A549 (cell line): ENCODE measurements around the gene CCDC88B.

ENCODE experiments used
- CTCF ChIP-seq: fragments of >200 bp; sonication (Bioruptor Twin); formaldehyde crosslinking; IDR thresholded peaks from 3 replicates; pipeline ENCODE4 v1.5.1; 2016
- EP300 ChIP-seq, 2 experiments: fragments of >200 bp; sonication (Bioruptor Twin); formaldehyde crosslinking; IDR thresholded peaks; 2 replicates in 1 of 2; 3 replicates in 1 of 2; pipeline ENCODE4 v1.6.1; 2016 to 2017
- JUNB ChIP-seq: fragments of >200 bp; sonication (Bioruptor Twin); formaldehyde crosslinking; IDR thresholded peaks from 2 replicates; pipeline ENCODE4 v1.6.1; 2016
- KDM1A ChIP-seq: fragments of 200-600 bp; sonication (generic); IDR thresholded peaks from 2 replicates; pipeline ENCODE4 v1.6.1; 2016; ENCODE audit warnings: low read depth, mild to moderate bottlenecking
- MAZ ChIP-seq: fragments of 150-350 bp; IDR thresholded peaks from 2 replicates; pipeline ENCODE4 v1.6.1; 2014; ENCODE audit warnings: antibody characterized with exemption, low read depth, low read length, borderline replicate concordance
- POLR2A ChIP-seq: IDR thresholded peaks from 2 replicates; pipeline ENCODE4 v1.6.1; 2012; ENCODE audit warnings: mild to moderate bottlenecking, low read length
- SREBF2 ChIP-seq: fragments of 450-650 bp; IDR thresholded peaks from 2 replicates; pipeline ENCODE4 v1.6.1; 2014; ENCODE audit warnings: mild to moderate bottlenecking, moderate library complexity
- TF ChIP-seq, protein P1 (sequence below): IDR thresholded peaks from 2 replicates; pipeline ENCODE4 v1.6.1; 2012

DNA sequence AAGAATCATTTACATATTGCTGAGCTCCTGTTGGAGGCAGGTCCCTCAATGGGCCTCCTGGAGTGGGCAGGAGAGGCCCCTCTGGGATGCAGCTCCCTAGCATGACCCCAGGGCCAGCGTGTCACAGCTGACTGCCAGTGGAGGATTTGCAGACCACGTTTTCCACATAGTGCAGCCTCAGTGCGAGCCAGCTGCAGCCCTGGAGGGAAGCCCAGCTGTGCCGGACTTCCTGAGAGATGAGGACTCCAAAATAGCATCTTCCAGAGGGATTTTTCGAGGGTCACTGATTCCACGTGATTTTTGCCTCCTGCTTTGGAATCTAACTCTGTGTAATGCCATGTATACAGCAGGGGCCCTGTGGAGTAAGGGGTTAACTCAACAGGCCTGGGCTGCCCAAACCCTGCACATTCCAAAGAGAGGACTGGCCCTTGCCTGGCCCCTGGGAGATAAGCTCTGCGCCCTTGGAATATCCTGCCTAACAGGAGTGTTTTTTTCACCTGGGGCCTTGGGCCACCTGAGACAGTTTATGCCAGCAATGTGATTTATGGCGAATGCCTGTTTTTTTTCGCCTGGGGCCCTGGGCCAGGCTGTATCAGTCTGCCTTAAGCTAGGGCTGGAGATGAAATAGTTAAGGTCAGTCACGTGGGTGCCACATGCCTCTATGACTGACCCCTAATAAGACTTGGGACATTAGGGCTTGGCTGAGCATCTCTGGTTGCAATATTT lies 66.4 kb downstream of the CCDC88B start:
- TF ChIP-seq CTCF: no peak
- TF ChIP-seq, protein P1, sequence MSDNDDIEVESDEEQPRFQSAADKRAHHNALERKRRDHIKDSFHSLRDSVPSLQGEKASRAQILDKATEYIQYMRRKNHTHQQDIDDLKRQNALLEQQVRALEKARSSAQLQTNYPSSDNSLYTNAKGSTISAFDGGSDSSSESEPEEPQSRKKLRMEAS: no peak
- TF ChIP-seq POLR2A: no peak
- no peak for TF ChIP-seq KDM1A
- TF ChIP-seq JUNB: no peak
- no peak for TF ChIP-seq MAZ
- TF ChIP-seq EP300 (IDR thresholded peaks at IDR 0.05): no peak
- no peak for TF ChIP-seq SREBF2
